HUES6 (cell line): ENCODE measurements around the gene PITRM1.

ENCODE experiments used
- H3K27ac ChIP-seq: 2 replicates; pipeline ENCODE4 v1.7.0; 2013; ENCODE audit warnings: low read depth, mild to moderate bottlenecking, low read length, inconsistent platforms
- H3K27me3 ChIP-seq: 2 replicates; pipeline ENCODE4 v1.6.1; 2013; ENCODE audit warnings: low read length; ENCODE audit not compliant: control insufficient read depth, insufficient read depth
- H3K36me3 ChIP-seq: 2 replicates; pipeline ENCODE4 v1.6.1; 2013; ENCODE audit warnings: low read length; ENCODE audit not compliant: control insufficient read depth, insufficient read depth
- H3K4me1 ChIP-seq: 2 replicates; pipeline ENCODE4 v1.6.1; 2013; ENCODE audit warnings: low read length; ENCODE audit not compliant: control insufficient read depth, insufficient read depth
- H3K4me3 ChIP-seq: 2 replicates; pipeline ENCODE4 v1.5.1; 2013; ENCODE audit warnings: low read depth, low read length
- H3K9ac ChIP-seq: one replicate; pipeline ENCODE4 v1.6.1; 2013; ENCODE audit warnings: mild to moderate bottlenecking, low read length
- H3K9me3 ChIP-seq: 2 replicates; pipeline ENCODE4 v1.6.1; 2013; ENCODE audit warnings: low read depth, low read length; ENCODE audit not compliant: control insufficient read depth, insufficient read depth

Gene PITRM1

GRCh38 chr10:3126741-3127346 is 45.7 kb downstream of the PITRM1 start:
- peaks cover 10% of the 10 kb centered on the region; the same call in 1 of the 2 replicates for H3K4me1 ChIP-seq
- H3K9ac ChIP-seq, result no peak overlapping the region
- no peaks in the 10 kb centered on the region for H3K9me3 ChIP-seq
- H3K36me3 ChIP-seq, result peaks cover 95% of the 10 kb centered on the region
- no peaks in the 10 kb centered on the region for H3K27me3 ChIP-seq
- H3K4me3 ChIP-seq, result no peak overlapping the region
- peak overlapping the region; percentile 26; the same call in 1 of the 2 replicates for H3K27ac ChIP-seq

GRCh38 chr10:3126249-3126648 is 46.3 kb downstream of the PITRM1 start:
- Histone ChIP-seq H3K4me3 (no peak overlapping the region), H3K27me3 (no peaks in the 10 kb centered on the region), H3K9ac (no peak overlapping the region), H3K9me3 (no peaks in the 10 kb centered on the region), H3K36me3 (peaks cover 92% of the 10 kb centered on the region), H3K27ac (peak overlapping the region; percentile 26; the same call in 1 of the 2 replicates), H3K4me1 (peaks cover 10% of the 10 kb centered on the region; the same call in 1 of the 2 replicates)

- no peaks in the 10 kb centered on the region for H3K27me3 ChIP-seq
- H3K4me1 ChIP-seq, result peaks cover 10% of the 10 kb centered on the region; the same call in 1 of the 2 replicates
- no peaks in the 10 kb centered on the region for H3K9me3 ChIP-seq
- no peak overlapping the region for H3K9ac ChIP-seq
- H3K27ac ChIP-seq, result no peak overlapping the region
- H3K4me3 ChIP-seq, result no peak overlapping the region
- H3K36me3 ChIP-seq, result peaks cover 93% of the 10 kb centered on the region
These were observed 46.9 kb downstream of the PITRM1 start for GRCh38 chr10:3125527-3126170.

GRCh38 chr10:3124412-3125175 is 48.0 kb downstream of the PITRM1 start:
- Histone ChIP-seq H3K27ac (0 out of 2 replicates have a peak overlapping the region, but pooled peaks have one; percentile 23), H3K9ac (no peak overlapping the region), H3K4me1 (peaks cover 10% of the 10 kb centered on the region; the same call in 1 of the 2 replicates), H3K27me3 (no peaks in the 10 kb centered on the region), H3K36me3 (peaks cover 94% of the 10 kb centered on the region), H3K4me3 (no peak overlapping the region), H3K9me3 (no peaks in the 10 kb centered on the region)

GRCh38 chr10:3123571-3124411 is 48.8 kb downstream of the PITRM1 start:
- Histone ChIP-seq H3K36me3 (peaks cover 92% of the 10 kb centered on the region), H3K27ac (no peak overlapping the region), H3K4me3 (no peak overlapping the region), H3K9ac (no peak overlapping the region), H3K4me1 (peaks cover 10% of the 10 kb centered on the region; the same call in 1 of the 2 replicates), H3K27me3 (no peaks in the 10 kb centered on the region), H3K9me3 (no peaks in the 10 kb centered on the region)

- no peaks in the 10 kb centered on the region for H3K27me3 ChIP-seq
- H3K4me1 ChIP-seq, result peaks cover 10% of the 10 kb centered on the region; the same call in 1 of the 2 replicates
- no peak overlapping the region for H3K4me3 ChIP-seq
- H3K27ac ChIP-seq, result no peak overlapping the region
- peaks cover 89% of the 10 kb centered on the region for H3K36me3 ChIP-seq
- H3K9ac ChIP-seq, result no peak overlapping the region
- no peaks in the 10 kb centered on the region for H3K9me3 ChIP-seq
These were observed 49.9 kb downstream of the PITRM1 start for GRCh38 chr10:3122486-3123205.

GRCh38 chr10:3122034-3122433 is 50.5 kb downstream of the PITRM1 start:
- no peaks in the 10 kb centered on the region for H3K27me3 ChIP-seq
- peaks cover 89% of the 10 kb centered on the region for H3K36me3 ChIP-seq
- no peaks in the 10 kb centered on the region for H3K9me3 ChIP-seq
- H3K27ac ChIP-seq, result no peak overlapping the region
- H3K9ac ChIP-seq, result no peak overlapping the region
- H3K4me1 ChIP-seq, result peaks cover 9% of the 10 kb centered on the region; the same call in 1 of the 2 replicates
- H3K4me3 ChIP-seq, result no peak overlapping the region

GRCh38 chr10:3119796-3120459 is 52.7 kb downstream of the PITRM1 start:
- H3K27ac ChIP-seq, result no peak overlapping the region
- H3K36me3 ChIP-seq, result peaks cover 87% of the 10 kb centered on the region
- H3K9me3 ChIP-seq, result no peaks in the 10 kb centered on the region
- H3K4me3 ChIP-seq, result no peak overlapping the region
- no peaks in the 10 kb centered on the region for H3K4me1 ChIP-seq
- H3K27me3 ChIP-seq, result no peaks in the 10 kb centered on the region
- H3K9ac ChIP-seq, result no peak overlapping the region

GRCh38 chr10:3118641-3119091 is 53.9 kb downstream of the PITRM1 start:
- H3K9ac ChIP-seq, result no peak overlapping the region
- H3K4me3 ChIP-seq, result no peak overlapping the region
- peaks cover 86% of the 10 kb centered on the region for H3K36me3 ChIP-seq
- H3K27ac ChIP-seq, result no peak overlapping the region
- no peaks in the 10 kb centered on the region for H3K27me3 ChIP-seq
- no peaks in the 10 kb centered on the region for H3K9me3 ChIP-seq
- H3K4me1 ChIP-seq, result no peaks in the 10 kb centered on the region
